Right cardiac atrium (tissue), 5 donors: ENCODE results near the gene SORCS2. TPM values are rescaled to one million over a fixed set of nuclear protein-coding genes. Genes with fewer than 3 reads are reported as not detected.
A peak's percentile ranks its signal among the peaks of the same experiment; 100 is the strongest.

ENCODE experiments used
- ATAC-seq, 2 donors: fragments of 200-7000 bp; cut with Tn5 transposase; one replicate each; pipeline versions ENCODE4 v1.8.0 to v1.9.1; 2020; ENCODE audit warnings: moderate library complexity in 2 of 2, mild to moderate bottlenecking in 1 of 2
- DNase-seq, 3 donors: peaks; one replicate each; pipeline ENCODE4 v3.0.0-alpha.2; 2020
- H3K27ac ChIP-seq: one replicate; pipeline ENCODE4 v1.5.1; 2013; ENCODE audit warnings: mild to moderate bottlenecking, low read length, control low read depth, moderate library complexity
- H3K27me3 ChIP-seq: one replicate; pipeline ENCODE4 v1.6.1; 2013; ENCODE audit not compliant: control insufficient read depth, insufficient read depth
- H3K4me1 ChIP-seq: one replicate; pipeline ENCODE4 v1.6.1; 2013; ENCODE audit warnings: low read length; ENCODE audit not compliant: control insufficient read depth, insufficient read depth
- H3K4me3 ChIP-seq: one replicate; pipeline ENCODE4 v1.5.1; 2013; ENCODE audit warnings: low read length, control low read depth
- H3K9me3 ChIP-seq: one replicate; pipeline ENCODE4 v1.6.1; 2013; ENCODE audit warnings: low read length; ENCODE audit not compliant: control insufficient read depth
- WGBS: extraction: QIAGEN DNeasy Blood & Tissue Kit; methylation state at CpG from one replicate; pipeline ENCODE4 v1.1.7; 2013; 5-methylcytosine and 5-hydroxymethylcytosine counted together
- intact Hi-C, 4 donors: fragments of 100-400 bp; cut with DNase I; formaldehyde crosslinking; loops; one replicate each; pipeline versions ENCODE4 v1.11.0 to v1.14.0; 2022 to 2023
- polyA plus RNA-seq: library from polyadenylated mRNA; stranded (reverse); fragments of 200-250 nt; gene quantifications from one replicate; pipeline ENCODE4 v1.2.3, GENCODE V29; 2013
- total RNA-seq, 4 donors: library from RNA; stranded (reverse); fragmentation: NEBNext Ultra II Directional; extraction: Animal tissue kit (Norgen Biotek cat#: 25700); gene quantifications; one replicate each; pipeline ENCODE4 v1.2.1, GENCODE V29; 2021
- donor health status: healthy with polysubstance abuse.
- donor health status: DM: no; HTN: yes; CAD: no.
- donor health status: DM: no; HTN: no; CAD: no.
- donor health status: DM: no; HTN: yes; CAD: no; lungs with severe emphysema.
- donor health status: DM: yes; HTN: yes; CAD: no.

The SORCS2 gene
- total and polyA plus RNA-seq, 5 donors = 2.1 to 7.3 (median 2.7) TPM

DNA sequence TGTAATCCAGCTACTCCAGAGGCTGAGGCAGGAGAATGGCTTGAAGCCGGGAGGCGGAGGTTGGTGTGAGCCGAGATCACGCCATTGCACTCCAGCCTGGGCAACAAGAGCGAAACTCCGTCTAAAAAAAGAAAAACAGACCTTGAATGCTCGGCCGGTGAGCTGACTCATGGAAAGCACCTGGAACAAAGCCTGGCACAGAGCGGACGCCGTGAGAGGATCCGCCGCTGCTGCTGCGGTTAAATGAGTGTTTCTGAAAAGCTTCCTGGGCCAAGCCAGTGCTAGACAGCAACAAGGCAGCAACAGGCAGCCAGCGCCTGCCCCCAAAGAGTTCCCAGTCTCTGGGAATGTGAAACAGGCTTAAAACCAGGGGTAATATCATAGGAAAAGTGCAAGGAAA is 560.9 kb downstream of the SORCS2 start:
- Histone ChIP-seq H3K27me3 (no peaks in the 10 kb centered on the region), H3K4me1 (peaks cover 4% of the 10 kb centered on the region), H3K9me3 (no peaks in the 10 kb centered on the region), H3K27ac (no peak overlapping the region), H3K4me3 (no peak overlapping the region)
- DNase-seq (peak in 2 of 3 donors; percentile 14 to 26), ATAC-seq (no peak)
- intact Hi-C loops = no loop called here
- 91% methylated on average over 15 of the region's 15 CpGs for WGBS

DNA sequence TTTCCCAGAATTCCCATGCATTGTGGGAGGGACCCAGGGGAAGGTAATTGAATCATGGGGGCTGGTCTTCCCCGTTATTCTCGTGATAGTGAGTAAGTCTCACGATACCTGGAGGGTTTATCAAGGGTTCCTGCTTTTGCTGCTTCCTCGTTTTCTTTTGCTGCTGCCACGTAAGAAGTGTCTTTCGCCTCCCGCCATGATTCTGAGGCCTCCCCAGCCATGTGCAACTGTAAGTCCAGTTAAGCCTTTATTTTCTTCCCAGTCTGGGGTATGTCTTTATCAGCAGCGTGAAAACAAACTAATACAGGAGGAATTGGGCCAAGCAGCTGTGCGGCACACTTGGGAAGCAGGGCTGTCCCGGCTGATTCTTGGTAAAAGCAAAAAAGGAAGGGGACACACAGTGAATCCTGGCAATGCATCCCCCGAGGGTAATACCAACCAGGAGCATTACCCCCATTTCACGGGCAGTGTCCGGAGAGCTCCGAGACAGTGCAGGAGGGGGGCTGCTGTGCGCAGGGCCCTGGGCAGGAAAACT is 561.7 kb downstream of the SORCS2 start:
- H3K27ac ChIP-seq = no peak overlapping the region
- WGBS = 74% methylated on average over 15 of the region's 15 CpGs
- ATAC-seq (no peak), DNase-seq (peak in 2 of 3 donors; percentile 0 to 16)
- H3K4me1 ChIP-seq = peaks cover 7% of the 10 kb centered on the region
- no peaks in the 10 kb centered on the region for H3K9me3 ChIP-seq
- H3K4me3 ChIP-seq = no peak overlapping the region
- intact Hi-C loops = no loop called here
- H3K27me3 ChIP-seq = no peaks in the 10 kb centered on the region

DNA sequence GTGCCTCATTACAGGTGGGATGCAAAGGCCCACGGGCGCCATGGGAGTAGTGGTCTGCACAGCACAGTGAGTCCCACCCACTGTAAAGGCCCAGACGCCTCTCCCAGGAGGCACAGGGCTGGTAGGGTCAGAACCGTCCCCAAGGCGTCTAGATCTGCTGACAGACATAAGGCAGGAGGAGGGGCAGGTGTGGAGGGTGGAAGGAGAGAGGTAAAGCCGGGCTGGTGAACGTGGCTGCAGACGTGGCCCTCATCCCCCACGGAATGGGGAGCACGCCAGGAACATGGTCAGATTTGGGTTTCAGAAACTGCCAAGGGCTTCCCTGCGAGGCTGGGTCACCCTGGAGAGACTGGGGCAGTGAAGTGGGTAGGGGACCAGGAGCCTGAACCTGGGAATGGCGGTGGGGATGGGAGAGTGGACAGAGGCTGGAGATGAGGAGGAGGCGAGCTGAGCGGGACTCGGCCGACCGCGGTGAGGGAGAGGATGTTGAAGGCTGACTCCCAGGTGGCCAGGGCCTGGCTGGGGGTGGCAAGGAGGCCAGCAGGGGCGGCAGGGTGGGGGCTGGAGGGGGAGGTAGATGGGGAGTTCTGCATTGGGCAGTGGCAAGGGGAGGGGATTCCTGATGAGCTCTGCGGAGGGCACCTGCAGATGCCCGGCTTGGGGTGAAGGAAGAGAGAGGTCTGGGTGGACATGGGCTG is 562.4 kb downstream of the SORCS2 start:
- peak; percentile 7 to 44 (median 27) for DNase-seq
- no peak for ATAC-seq
- H3K4me3 ChIP-seq = no peak overlapping the region
- peaks cover 7% of the 10 kb centered on the region for H3K4me1 ChIP-seq
- H3K27ac ChIP-seq = no peak overlapping the region
- intact Hi-C loops = no loop called here
- no peaks in the 10 kb centered on the region for H3K27me3 ChIP-seq
- H3K9me3 ChIP-seq = no peaks in the 10 kb centered on the region
- 87% methylated on average over 21 of the region's 21 CpGs for WGBS

DNA sequence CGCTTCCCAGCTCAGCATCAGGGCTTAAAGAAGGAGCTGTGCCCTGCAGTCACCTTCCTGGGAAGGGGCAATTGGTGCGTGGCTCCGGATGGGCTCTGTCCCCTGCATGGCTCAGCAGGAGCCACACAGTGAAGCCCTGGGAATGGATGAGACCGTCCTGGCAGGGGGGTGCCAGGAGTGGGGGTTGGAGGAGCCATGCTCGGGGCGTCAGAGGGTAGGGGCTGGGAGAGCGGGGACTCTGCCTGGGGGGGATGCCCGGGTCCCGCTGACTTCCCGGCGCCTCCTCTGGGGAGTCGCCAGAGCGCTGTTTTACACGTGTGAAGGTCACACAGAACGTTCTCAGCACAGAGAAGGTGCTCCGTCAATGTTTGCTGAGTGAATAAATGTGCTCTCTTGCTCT is 563.2 kb downstream of the SORCS2 start:
- Histone ChIP-seq H3K4me3 (no peak overlapping the region), H3K4me1 (peaks cover 7% of the 10 kb centered on the region), H3K27me3 (no peaks in the 10 kb centered on the region), H3K27ac (no peak overlapping the region), H3K9me3 (no peaks in the 10 kb centered on the region)
- peak; percentile 10 to 49 (median 45) for DNase-seq
- 71% methylated on average over 16 of the region's 16 CpGs for WGBS
- intact Hi-C loops = no loop called here
- ATAC-seq = peak in 1 of 2 donors; percentile 7

DNA sequence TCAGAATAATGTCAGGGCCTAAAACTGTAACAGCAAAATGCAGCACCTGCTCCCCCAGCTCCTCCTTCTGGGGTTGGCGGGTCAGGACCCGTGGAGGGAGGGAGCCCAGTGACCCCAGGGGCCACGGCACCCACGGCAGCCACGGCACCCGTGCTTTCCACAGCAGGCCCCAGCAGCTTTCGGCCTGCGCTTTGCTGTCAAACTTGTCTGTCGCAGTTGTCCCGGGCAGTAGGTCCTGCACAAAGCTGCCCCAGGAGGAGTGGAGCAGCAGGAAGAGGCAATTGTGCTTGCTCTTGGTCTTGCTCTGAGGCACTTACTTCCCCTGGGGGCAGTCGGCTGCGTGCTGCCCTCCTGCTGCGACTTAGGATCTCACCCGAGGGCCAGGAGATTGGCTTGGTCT is 563.7 kb downstream of the SORCS2 start:
- 90% methylated on average over 14 of the region's 14 CpGs for WGBS
- Histone ChIP-seq H3K9me3 (no peaks in the 10 kb centered on the region), H3K27me3 (no peaks in the 10 kb centered on the region), H3K4me1 (peaks cover 7% of the 10 kb centered on the region), H3K4me3 (no peak overlapping the region), H3K27ac (no peak overlapping the region)
- no peak for ATAC-seq
- peak; percentile 6 to 28 (median 21) for DNase-seq
- intact Hi-C loops = no loop called here

DNA sequence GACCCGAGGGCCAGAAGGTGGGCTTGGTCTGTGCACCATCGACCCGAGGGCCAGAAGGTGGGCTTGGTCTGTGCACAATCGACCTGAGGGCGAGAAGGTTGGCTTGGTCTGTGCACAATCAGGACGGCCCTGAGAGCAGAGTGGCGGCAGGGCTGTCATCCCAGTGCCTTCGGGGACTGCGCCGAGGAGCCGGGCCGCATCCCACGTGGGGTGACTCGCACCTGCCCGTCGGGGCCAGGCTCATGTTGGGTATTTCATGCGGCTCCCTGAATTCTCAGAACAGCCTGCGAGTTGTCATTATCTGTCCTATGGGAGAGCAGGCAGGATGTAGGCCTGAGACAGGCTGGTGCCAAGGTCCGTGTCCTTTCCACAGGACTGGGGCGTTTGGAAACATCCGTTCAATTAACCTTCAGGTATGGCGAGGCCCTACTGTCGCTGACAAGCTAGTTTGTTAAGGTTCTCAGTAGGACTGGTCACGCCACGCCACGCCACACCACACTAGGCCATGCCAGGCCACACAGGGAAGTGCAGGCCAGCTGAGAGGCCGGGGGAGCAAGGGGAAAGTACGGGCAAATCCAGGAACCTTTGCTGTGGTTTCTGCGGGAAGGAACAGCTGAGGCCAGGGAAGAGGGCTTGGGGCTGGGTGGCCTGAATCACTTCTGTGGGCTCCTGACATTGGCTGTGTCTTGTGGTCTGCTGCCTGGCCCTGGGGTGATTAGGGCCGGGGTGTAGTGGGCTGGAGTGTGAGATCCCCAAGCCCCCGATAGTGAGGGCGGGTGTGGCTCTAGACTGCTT is 564.4 kb downstream of the SORCS2 start:
- ATAC-seq (no peak), DNase-seq (peak; percentile 6 to 45 (median 40))
- WGBS = 83% methylated on average over 32 of the region's 32 CpGs
- Histone ChIP-seq H3K4me3 (no peak overlapping the region), H3K27me3 (no peaks in the 10 kb centered on the region), H3K4me1 (peaks cover 7% of the 10 kb centered on the region), H3K9me3 (no peaks in the 10 kb centered on the region), H3K27ac (no peak overlapping the region)
- intact Hi-C loops = no loop called here

DNA sequence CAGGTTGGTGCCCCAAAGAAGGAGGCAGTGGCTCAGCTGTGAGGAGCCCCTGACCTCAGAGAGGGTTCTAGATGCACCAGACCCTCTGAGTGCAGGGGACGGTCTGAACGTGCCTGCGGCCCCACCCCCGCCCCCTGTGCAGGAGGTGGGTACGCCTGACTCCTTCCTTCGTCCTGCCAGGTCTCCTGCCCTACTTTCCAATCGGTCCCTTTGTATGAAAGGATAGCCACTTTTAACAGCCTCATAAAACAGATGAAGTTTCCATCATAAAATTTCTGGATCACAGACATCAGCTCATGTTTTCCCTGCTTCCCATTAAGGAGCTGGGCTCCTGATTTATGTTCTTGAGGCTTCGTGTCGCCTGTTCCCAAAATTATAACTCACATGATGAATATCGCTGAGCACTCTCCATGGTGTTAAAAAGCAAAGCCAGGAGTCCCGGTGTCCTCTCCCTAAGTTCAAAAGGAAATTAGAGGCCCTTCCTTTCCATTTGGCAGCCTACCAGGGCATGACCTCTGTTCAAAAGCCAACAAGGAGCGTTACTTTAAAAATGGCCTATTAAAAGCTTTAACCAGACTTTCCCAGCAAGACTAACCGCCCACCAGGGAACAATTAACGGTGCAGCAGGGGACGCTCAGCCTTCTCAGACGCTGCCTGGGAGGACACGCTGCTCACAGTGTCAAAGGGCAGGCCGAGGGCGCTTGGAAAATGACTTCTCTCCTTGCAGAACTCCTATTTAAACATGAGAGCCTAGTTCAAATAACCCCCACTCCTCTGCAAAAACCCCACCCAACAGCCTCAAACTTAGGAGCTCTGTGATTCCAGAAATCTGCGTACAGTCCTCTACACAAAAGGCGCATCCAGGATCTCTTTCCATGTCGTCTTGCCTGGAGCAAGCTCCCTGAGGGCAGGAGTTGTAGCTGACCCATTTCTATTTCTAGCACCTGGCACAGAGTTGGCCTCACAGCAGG is 565.4 kb downstream of the SORCS2 start:
- Histone ChIP-seq H3K4me1 (peaks cover 7% of the 10 kb centered on the region), H3K27me3 (no peaks in the 10 kb centered on the region), H3K27ac (no peak overlapping the region), H3K9me3 (no peaks in the 10 kb centered on the region), H3K4me3 (no peak overlapping the region)
- DNase-seq (peak; percentile 33 to 59 (median 58)), ATAC-seq (peak in 1 of 2 donors; percentile 55)
- WGBS = 58% methylated on average over 22 of the region's 22 CpGs
- intact Hi-C loops = no loop called here

DNA sequence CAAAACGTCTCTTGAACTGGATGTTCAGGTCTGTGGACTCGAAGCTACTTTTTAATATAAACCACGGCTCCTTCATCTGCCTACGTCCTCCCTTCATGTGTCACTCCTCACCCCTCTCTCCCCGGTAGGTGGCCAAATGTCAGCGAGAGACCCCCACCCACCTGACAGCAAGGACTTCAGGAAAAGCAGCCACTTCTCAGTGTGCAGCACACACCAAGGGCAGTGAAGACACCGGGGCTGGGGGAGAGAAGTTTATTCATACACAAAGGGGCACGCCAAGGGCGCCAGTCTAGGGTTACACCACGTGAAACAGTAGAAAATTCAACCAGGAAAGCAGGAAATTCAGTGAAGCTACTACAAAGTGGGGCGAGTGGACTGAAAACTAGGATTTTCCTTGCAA is 566.1 kb downstream of the SORCS2 start:
- 91% methylated on average over 11 of the region's 11 CpGs for WGBS
- Histone ChIP-seq H3K27ac (no peak overlapping the region), H3K4me3 (no peak overlapping the region), H3K9me3 (no peaks in the 10 kb centered on the region), H3K27me3 (no peaks in the 10 kb centered on the region), H3K4me1 (peaks cover 7% of the 10 kb centered on the region)
- DNase-seq (peak; percentile 10 to 30 (median 12)), ATAC-seq (no peak)
- intact Hi-C loops = no loop called here

DNA sequence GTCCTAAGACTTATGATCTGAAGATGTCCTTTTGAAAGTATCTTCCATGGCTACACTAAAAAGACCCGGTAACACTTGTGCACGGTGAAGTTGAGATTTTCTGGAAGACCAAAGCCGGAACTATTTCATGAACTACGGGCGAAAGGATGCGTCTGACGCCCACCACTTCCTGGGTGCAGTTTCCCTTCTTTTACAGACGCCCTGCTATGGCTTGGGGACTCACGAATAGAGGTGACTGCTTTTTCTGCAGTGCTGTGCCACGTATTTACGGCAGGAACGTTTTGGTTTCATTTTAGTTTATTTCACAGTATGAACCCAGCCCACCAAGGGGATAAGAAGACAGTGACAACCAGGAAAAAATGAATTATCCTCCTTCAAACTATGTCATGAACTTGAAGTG is 566.9 kb downstream of the SORCS2 start:
- DNase-seq (peak; percentile 5 to 34 (median 22)), ATAC-seq (no peak)
- Histone ChIP-seq H3K27me3 (no peaks in the 10 kb centered on the region), H3K4me1 (peaks cover 7% of the 10 kb centered on the region), H3K9me3 (no peaks in the 10 kb centered on the region), H3K4me3 (no peak overlapping the region), H3K27ac (no peak overlapping the region)
- 70% methylated on average over 12 of the region's 12 CpGs for WGBS
- intact Hi-C loops = no loop called here

DNA sequence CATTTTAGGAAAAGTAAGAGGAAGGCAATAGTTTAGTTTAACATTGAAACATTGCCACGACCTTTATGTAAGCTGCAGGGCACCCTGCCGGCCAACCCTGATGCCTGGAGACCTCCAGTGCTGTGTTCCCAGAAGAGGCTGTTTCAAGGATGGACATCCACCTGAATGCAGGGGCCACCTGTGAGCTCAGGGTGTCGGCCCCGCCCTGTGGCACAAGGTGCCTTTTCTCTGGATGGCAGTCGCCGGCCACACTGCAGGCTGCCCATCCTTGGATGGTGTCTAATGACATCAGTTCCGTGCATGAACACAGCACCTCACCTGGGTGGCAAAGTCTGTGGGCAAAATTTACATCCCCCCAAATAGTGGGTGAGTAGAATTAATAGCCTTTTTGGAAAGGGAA is 567.3 kb downstream of the SORCS2 start:
- ATAC-seq (no peak), DNase-seq (peak; percentile 5 to 32 (median 22))
- H3K27ac ChIP-seq = no peak overlapping the region
- intact Hi-C loops = loop anchor here in 3 of 4 donors (5.0 kb wide), 1 partner anchor 43 kb away; no protein-coding TSS in a partner anchor
- H3K27me3 ChIP-seq = no peaks in the 10 kb centered on the region
- 88% methylated on average over 7 of the region's 7 CpGs for WGBS
- no peak overlapping the region for H3K4me3 ChIP-seq
- no peaks in the 10 kb centered on the region for H3K9me3 ChIP-seq
- peaks cover 7% of the 10 kb centered on the region for H3K4me1 ChIP-seq
